ENCODE results near the gene NOP53. TPM values are rescaled to one million over a fixed set of nuclear protein-coding genes. Genes with fewer than 3 reads are reported as not detected.

Gene NOP53
- total RNA-seq = 100 to 1,000 TPM; 146 to 188 TPM
- 100 to 1,000 TPM; 198 to 498 TPM for polyA plus RNA-seq
- long read RNA-seq, donor 1, transcript NOP53-206 (2 exons, 265 nt) = minor isoform, 13 of 406 reads
- long read RNA-seq, donor 1, transcript NOP53-201 (13 exons, 1,528 nt) = major isoform, 227 of 406 reads
- long read RNA-seq, donor 1, partial matches to known transcripts = 151 of 406 reads
- long read RNA-seq, donor 1, other reads (novel, unspliced or antisense) = 13 of 406 reads
- long read RNA-seq, donor 2, transcript NOP53-201 (13 exons, 1,528 nt) = major isoform, 93 of 162 reads
- long read RNA-seq, donor 2, partial matches to known transcripts = 65 of 162 reads
- long read RNA-seq, donor 2, other reads (novel, unspliced or antisense) = 0 of 162 reads
- long read RNA-seq, donor 3, transcript NOP53-206 (2 exons, 265 nt) = minor isoform, 6 of 189 reads
- long read RNA-seq, donor 3, transcript NOP53-201 (13 exons, 1,528 nt) = major isoform, 113 of 189 reads
- long read RNA-seq, donor 3, partial matches to known transcripts = 67 of 189 reads
- long read RNA-seq, donor 3, other reads (novel, unspliced or antisense) = 0 of 189 reads
- long read RNA-seq, donor 4, transcript NOP53-206 (2 exons, 265 nt) = minor isoform, 12 of 166 reads
- long read RNA-seq, donor 4, transcript NOP53-201 (13 exons, 1,528 nt) = major isoform, 74 of 166 reads
- long read RNA-seq, donor 4, partial matches to known transcripts = 78 of 166 reads
- long read RNA-seq, donor 4, other reads (novel, unspliced or antisense) = 0 of 166 reads
- long read RNA-seq, donor 5, transcript NOP53-206 (2 exons, 265 nt) = minor isoform, 7 of 347 reads
- long read RNA-seq, donor 5, transcript NOP53-201 (13 exons, 1,528 nt) = major isoform, 189 of 347 reads
- long read RNA-seq, donor 5, partial matches to known transcripts = 144 of 347 reads
- long read RNA-seq, donor 5, other reads (novel, unspliced or antisense) = 5 of 347 reads

- Histone ChIP-seq H3K9ac (ENCODE audit: insufficient read depth in 1 of 2, low read length in 2 of 2) (peak within 1 kb of the TSS in 1 of 2 donors; percentile 77), H3K36me3 (ENCODE audit: control insufficient read depth in 4 of 4, insufficient read depth in 4 of 4, low read length in 4 of 4) (peaks cover 0 to 37% (median 24%) of the 10 kb centered on the region in 4 donors), H3K27me3 (ENCODE audit: control insufficient read depth in 3 of 3, insufficient read depth in 3 of 3, low read length in 2 of 3) (no peaks in the 10 kb centered on the region), H3K4me3 (peak within 1 kb of the TSS; percentile 70), H3K4me1 (ENCODE audit: control insufficient read depth in 5 of 5, insufficient read depth in 5 of 5, low read length in 5 of 5) (peaks cover 7 to 23% (median 9%) of the 10 kb centered on the region in 5 donors), H3K27ac (ENCODE audit: low read depth in 1 of 2, low read length in 1 of 2) (peak within 1 kb of the TSS; percentile 99), H3K9me3 (ENCODE audit: control insufficient read depth in 4 of 4, insufficient read depth in 3 of 4, low read length in 3 of 4) (peaks cover 0 to 2% (median 0%) of the 10 kb centered on the region in 4 donors)
- TF ChIP-seq, protein P1, sequence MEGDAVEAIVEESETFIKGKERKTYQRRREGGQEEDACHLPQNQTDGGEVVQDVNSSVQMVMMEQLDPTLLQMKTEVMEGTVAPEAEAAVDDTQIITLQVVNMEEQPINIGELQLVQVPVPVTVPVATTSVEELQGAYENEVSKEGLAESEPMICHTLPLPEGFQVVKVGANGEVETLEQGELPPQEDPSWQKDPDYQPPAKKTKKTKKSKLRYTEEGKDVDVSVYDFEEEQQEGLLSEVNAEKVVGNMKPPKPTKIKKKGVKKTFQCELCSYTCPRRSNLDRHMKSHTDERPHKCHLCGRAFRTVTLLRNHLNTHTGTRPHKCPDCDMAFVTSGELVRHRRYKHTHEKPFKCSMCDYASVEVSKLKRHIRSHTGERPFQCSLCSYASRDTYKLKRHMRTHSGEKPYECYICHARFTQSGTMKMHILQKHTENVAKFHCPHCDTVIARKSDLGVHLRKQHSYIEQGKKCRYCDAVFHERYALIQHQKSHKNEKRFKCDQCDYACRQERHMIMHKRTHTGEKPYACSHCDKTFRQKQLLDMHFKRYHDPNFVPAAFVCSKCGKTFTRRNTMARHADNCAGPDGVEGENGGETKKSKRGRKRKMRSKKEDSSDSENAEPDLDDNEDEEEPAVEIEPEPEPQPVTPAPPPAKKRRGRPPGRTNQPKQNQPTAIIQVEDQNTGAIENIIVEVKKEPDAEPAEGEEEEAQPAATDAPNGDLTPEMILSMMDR (IDR thresholded peaks at IDR 0.05; ENCODE audit: control extremely low read depth, extremely low read depth) = no peak
- ATAC-seq (ENCODE audit: insufficient read depth, low FRiP score) = peak; percentile 48
- 4 to 5% methylated on average over 46 to 53 of the region's 53 CpGs for WGBS, 2 donors
- peak; percentile 98 to 99 (median 99) for DNase-seq
These were observed at the start of gene NOP53 for GRCh38 chr19:47745010-47745901. NOP53 (plus strand) TSS chr19:47745546; CDS start chr19:47745560, 14 bp downstream.

GRCh38 chr19:47696635-47697034 is 48.7 kb upstream of the NOP53 start:
- WGBS, 2 donors = 89 to 93% methylated on average over 8 of the region's 8 CpGs

More at GRCh38 chr19:47696635-47697034, 48.7 kb upstream of the NOP53 start:
- H3K4me1 ChIP-seq (ENCODE audit: control insufficient read depth in 5 of 5, insufficient read depth in 5 of 5, low read length in 5 of 5) = no peaks in the 10 kb centered on the region
- ATAC-seq (ENCODE audit: insufficient read depth, low FRiP score) (no peak), DNase-seq (no peak)
- no peak overlapping the region for H3K4me3 ChIP-seq
- no peak overlapping the region for H3K9ac ChIP-seq (ENCODE audit: insufficient read depth in 1 of 2, low read length in 2 of 2)
- H3K36me3 ChIP-seq (ENCODE audit: control insufficient read depth in 4 of 4, insufficient read depth in 4 of 4, low read length in 4 of 4) = peaks cover 0 to 45% (median 15%) of the 10 kb centered on the region in 4 donors
- H3K27me3 ChIP-seq (ENCODE audit: control insufficient read depth in 3 of 3, insufficient read depth in 3 of 3, low read length in 2 of 3) = no peaks in the 10 kb centered on the region
- no peaks in the 10 kb centered on the region for H3K9me3 ChIP-seq (ENCODE audit: control insufficient read depth in 4 of 4, insufficient read depth in 3 of 4, low read length in 3 of 4)
- H3K27ac ChIP-seq (ENCODE audit: low read depth in 1 of 2, low read length in 1 of 2) = no peak overlapping the region
- TF ChIP-seq, protein P1 (IDR thresholded peaks at IDR 0.05; ENCODE audit: control extremely low read depth, extremely low read depth) = no peak

All from lung (tissue), 16 donors.